ENCODE measurements around the gene ARHGAP32.
"Not testable (repeated sequence)": the region's sequence is repeated elsewhere in the genome, so short reads cannot be mapped to it uniquely, and the experiment has no call there.

ARHGAP32 gene

DNA sequence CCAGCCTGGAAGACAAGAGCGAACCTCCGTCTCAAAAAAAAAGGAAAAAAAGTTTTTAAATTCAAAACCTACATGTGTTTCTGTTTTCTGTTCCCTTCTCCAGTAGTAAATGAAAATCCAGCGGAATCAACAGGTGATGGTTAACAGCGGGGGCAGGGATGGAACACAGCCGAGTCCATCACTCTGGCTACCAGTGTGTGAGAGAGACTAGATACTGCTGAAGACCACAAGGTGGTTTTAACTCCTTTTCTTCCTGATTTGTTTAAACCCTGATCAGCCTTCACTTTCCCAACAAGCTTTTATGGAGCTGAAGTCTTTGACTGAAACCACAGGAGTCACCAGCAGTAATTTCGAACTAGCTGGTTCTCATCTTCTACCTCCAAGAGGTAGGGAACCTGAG, 3.6 kb upstream of the ARHGAP32 start:
- DNase-seq, result no peak

DNA sequence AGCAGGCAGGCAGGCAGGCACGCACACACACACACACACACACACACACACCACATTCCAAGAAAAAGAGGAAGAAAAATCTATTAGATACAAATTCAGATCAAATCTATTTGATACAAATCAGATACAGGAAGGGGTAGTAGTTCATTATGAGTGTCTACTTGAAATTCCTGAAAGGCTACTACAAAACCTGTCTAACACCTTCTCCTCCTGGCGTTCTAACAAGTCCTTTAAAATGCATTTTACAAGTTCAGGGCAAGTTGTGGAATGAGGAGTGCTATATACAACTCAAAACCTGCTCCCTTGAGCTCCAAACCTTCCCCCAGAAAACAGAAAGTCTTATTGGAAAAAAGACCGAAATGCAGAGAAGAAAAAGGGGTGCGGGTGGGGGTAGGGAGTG, 476 bp downstream of the ARHGAP32 start:
- no peak for DNase-seq

DNA sequence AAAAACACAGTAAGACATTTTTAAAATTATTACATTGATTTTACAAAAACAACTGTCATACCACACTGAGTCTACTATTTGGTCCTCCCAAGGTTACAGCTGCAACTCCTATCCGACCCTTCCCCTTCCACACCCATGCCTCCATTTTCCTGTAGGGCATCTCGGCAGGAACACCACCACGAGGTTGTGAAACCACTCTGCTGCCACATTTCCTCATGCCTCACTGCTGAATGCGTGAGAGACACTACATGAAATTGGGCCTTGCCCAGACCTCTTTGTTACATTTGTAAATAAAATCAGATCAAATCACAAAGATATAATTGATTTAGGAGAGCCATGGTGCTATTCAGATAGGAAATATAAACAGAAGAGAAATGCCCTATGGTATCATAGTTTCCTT, 2.0 kb downstream of the ARHGAP32 start:
- DNase-seq, result no peak

DNA sequence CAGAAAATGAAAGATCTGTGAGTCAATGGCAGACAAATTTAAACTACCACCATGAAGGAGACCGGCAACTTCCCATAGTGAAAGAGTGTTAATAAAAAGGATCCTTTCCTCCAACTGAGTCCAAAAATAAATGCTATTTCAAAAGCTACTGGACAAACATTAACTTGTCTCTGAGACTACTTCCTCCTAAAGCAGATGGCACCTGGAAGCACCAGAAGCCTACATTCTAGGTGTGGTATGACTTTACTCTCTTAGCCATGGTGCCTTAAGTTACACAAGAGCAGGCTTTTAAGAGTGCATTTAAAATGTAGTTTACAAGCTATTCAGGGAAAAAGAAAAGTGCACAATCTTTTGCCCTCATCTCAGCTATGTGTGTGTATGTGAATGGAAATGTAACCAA, 2.5 kb downstream of the ARHGAP32 start:
- no peak for DNase-seq

DNA sequence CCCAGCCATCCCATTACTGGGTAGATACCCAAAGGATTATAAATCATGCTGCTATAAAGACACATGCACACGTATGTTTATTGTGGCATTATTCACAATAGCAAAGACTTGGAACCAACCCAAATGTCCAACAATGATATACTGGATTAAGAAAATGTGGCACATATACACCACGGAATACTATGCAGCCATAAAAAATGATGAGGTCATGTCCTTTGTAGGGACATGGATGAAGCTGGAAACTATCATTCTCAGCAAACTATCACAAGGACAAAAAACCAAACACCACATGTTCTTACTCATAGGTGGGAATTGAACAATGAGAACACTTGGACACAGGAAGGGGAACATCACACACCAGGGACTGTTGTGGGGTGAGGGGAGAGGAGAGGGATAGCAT, 7.0 kb downstream of the ARHGAP32 start:
- not testable (repeated sequence) for DNase-seq

DNA sequence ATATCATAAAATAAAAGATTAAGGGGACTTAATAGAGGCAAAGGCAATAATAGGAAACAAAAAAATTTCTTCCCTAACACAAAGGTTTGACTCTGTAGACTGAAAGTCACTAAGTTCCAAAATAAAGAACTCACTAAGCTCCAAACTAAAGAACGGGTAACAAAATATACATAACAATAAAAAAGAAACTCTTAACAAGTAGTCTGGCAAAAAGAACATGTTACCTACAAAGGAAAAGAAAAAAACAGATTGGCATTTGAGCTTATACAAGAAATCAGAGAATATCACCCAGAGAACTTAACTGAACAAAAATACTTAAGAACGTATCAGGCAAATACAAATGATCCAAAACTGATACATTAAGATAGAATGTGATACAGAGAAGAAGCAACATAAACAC, 7.5 kb downstream of the ARHGAP32 start:
- no peak for DNase-seq

DNA sequence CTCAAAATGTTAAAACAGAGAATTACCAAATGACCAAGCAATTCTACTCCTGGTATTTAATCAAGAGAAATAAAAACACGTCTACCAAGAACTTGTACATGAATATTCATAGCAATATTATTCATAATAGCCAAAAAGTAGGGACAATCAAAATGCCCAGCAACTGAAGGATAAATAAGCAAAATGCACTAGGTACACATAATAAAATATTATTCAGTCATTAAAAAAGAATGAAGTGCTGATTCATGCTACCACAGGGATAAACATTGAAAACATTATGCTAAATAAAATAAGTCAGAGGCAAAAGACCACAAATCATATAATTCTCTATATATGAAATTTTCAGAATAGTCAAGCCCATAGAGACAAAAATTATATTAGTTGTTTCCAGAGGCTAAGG, 24.8 kb downstream of the ARHGAP32 start:
- no peak for DNase-seq

DNA sequence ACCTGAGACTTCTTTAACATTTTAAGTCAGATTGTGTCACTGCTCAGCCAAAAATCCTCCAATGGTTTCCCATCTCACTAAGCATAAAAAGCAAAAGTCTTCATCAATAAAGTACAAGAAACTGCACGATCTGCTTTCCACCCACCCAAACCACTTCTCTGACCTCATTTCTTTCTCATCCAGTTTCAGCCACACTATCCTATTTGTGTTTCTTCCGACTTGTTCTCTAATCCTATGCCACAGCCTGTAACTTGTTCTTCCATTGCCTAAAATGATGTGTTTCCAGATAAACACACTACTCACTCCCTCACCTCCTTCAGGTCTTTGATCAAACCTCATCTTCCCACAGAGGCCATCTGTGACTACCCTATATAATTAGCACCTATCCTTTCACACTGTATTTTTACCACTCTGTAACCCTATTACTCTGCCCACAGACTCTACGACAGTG, 28.4 kb downstream of the ARHGAP32 start:
- no peak for DNase-seq

DNA sequence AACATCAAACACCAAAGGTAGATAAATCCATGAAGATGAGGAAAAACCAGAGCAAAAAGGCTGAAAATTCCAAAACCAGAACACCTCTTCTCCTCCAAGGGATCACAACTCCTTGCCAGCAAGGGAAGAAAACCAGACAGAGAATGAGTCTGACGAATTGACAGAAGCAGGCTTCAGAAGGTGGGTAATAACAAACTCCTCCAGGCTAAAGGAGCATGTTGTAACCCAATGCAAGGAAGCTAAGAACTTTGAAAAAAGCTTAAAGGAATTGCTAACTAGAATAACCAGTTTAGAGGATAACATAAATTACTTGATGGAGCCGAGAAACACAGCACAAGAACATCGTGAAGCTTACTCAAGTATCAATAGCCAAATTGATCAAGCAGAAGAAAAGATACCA, 35.0 kb downstream of the ARHGAP32 start:
- DNase-seq, result not testable (repeated sequence)

DNA sequence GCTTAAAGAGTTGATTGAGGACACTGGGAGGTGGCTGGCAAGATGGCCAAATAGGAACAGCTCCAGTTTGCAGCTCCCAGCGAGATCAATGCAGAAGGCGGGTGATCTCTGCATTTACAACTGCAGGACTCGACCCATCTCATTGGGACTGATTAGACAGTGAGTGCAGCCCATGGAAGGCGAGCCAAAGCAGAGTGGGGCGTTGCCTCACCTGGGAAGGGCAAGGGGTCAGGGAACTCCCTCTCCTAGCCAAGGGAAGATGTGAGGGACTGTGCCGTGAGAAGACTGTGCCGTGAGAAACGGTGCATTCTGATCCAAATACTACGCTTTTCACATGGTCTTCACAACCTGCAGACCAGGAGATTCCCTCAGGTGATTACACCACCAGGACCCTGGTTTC, 36.4 kb downstream of the ARHGAP32 start:
- DNase-seq, result no peak

DNA sequence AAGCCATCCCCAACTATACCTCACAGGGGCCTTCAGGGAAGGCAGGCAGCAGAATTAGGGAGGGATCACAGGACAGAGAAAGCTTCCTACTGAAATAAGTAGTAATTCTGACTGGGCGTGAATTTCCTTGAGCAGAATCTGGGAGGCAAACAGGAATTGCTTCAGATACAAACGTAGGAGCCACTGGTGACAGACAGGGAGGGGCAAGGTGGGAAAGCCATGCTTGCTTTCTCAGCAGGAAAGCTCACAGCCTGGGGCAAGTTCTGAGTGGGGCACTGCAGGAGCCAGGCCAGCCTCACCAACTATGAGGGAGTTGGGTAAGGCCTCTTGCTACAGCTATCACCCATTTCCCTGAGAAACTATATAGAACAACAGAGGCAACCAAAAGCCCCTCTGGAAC, 43.6 kb downstream of the ARHGAP32 start:
- no peak for DNase-seq

DNA sequence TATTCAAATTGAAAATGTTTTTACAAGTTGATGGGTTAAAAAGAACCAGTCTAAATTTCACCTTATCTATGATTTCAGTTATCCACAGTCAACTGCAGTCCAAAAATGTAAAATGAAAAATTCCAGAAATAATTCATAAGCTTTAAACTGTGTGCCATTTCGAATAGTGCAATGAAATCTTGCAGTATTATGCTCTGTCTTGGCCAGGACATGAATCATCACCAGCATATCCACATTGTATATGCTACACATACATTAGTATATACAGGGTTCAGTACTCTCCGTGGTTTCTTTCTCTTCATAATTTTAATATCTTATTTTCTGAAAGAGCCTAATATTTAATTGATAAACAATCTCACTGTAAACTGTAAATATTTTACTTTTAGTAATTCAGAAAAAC, 45.9 kb downstream of the ARHGAP32 start:
- no peak for DNase-seq

DNA sequence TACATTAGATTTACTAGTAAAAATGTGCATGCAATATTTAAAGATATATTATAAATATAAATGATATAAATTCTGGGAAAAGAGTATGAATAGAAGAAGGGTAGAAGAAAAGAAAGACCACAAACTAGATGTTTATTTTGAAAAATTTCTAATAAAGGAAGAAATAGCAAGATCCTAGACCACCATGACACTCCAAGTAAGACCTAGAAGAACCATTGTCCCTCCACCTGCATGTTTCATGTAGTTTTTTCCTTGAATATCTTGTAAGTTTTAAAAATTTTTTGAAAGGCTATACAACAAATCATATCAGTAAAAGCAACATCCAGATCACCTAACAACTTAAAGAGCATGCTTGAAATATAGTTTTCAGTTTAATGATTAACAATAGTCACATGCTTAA, 46.8 kb downstream of the ARHGAP32 start:
- DNase-seq, result no peak

DNA sequence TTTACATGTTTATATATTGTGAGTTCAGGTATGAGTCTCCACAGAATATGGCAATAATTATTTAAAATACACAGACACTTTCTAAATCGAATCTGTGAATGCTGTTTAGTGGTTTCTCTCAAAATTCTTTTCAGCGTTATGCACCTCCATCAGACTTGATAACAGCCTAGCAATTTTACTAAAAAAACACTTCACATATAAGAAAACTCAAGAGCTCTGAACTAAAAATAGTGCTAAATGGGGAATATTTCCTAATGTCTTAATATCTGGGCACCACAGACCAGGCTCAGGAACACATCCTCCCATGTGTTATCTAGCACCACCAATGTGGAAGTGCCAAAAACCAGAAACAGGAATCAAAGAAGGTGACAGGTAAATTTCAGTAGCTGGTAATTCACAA, 47.9 kb downstream of the ARHGAP32 start:
- DNase-seq, result no peak

DNA sequence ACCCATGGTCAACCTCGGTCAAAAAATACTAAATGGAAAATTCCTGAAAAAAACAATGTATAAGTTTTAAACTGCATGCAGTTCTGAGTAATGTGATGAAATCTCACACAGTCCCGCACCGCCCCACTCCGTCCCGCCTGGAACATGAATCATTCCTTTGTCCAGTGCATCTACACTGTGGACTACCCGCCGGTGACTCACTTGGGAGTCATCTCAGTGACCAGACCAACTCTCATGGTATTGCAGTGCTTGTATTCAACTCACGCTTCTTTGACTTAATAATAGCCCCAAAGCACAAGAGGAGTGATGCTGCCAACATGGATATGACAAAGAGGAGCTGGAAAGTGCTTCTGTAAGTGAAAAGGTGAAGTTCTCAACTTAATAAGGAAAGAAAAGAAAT, 48.8 kb downstream of the ARHGAP32 start:
- no peak for DNase-seq

DNA sequence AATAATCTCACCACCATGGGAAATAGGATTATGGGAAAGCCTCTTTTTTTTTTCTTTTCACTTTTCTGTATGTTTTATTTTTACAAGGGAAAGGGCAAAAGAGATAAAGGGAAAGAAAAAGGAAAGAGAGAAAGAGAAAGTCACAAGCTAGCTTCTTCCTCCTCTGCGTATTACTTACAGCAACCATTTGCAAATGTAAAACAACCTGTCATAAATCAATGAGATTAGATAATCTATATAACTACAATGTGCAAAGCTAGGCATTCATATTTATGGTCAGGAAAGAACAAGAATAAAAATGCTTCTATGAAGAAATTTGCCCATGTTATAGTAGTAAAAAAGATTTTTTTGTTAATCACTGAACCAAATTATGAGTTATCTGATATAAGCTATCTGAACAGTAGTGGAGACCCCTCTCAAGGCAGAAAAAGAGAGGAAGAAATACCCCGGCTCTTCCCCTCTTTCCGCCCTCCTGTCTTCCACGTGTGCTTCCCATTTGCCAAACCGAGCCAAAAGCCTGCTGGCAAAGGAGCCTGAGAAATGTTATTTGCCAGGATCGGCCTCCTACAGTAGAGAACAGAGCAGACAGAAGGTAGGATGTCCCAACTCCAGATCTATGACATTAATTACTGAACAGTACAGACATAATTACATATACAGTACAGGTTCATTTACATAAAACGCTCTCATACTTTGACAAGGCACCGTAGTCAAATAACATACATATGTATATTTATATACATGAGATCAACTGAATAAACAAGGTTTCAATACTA, 50.2 kb downstream of the ARHGAP32 start:
- no peak for DNase-seq

DNA sequence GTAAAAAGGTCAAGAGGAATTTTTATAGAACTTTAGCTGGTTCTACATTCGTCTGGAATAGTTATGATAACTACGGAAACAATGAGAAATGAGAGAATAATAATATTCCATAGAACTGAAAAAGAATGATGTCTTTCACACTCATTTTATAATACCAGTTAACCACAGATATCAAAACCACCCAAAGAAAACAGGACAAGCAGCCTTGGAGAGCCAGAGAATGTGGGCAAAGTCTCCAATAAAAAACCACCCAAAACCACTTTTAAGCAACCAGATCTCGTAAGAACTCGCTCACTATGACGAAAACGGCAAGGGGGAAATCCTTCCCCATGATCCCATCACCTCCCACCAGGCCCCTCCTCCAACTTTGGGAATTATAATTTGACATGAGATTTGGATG, 60.8 kb downstream of the ARHGAP32 start:
- DNase-seq, result no peak

DNA sequence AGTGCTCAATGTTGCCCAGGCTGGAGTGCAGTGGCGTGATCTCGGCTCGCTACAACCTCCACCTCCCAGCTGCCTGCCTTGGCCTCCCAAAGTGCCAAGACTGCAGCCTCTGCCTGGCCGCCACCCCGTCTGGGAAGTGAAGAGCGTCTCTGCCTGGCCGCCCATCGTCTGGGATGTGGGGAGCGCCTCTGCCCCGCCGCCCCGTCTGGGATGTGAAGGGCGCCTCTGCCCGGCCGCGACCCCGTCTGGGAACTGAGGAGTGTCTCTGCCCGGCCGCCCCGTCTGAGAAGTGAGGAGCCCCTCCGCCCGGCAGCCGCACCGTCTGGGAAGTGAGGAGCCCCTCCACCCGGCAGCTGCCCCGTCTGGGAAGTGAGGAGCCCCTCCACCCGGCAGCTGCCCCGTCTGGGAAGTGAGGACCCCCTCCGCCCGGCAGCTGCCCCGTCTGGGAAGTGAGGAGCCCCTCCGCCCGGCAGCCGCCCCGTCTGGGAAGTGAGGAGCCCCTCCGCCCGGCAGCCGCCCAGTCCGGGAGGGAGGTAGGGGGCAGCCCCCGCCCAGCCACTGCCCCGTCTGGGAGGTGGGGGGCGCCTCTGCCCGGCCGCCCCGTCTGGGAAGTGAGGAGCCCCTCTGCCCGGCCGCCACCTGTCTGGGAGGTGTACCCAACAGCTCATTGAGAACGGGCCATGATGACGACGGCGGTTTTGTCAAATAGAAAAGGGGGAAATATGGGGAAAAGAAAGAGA, 63.1 kb downstream of the ARHGAP32 start:
- not testable (repeated sequence) for DNase-seq

DNA sequence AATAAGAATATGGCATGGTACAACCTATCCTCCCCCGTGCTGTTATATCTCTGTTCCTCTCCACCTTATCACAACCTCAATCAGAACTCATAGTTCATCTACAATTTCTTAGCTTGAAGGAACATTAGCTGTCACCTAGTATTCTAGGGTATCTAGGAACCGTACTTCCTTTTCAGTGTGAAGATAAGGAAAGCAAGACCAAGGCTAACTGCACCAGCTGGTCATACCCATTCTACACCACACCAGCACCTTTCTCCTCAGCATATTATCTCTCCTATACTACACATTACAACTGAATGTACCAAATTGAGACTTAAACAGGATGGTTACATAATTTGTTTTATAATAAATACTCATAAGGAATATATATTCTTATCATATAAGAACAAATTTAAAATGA, 73.1 kb downstream of the ARHGAP32 start:
- DNase-seq, result no peak

DNA sequence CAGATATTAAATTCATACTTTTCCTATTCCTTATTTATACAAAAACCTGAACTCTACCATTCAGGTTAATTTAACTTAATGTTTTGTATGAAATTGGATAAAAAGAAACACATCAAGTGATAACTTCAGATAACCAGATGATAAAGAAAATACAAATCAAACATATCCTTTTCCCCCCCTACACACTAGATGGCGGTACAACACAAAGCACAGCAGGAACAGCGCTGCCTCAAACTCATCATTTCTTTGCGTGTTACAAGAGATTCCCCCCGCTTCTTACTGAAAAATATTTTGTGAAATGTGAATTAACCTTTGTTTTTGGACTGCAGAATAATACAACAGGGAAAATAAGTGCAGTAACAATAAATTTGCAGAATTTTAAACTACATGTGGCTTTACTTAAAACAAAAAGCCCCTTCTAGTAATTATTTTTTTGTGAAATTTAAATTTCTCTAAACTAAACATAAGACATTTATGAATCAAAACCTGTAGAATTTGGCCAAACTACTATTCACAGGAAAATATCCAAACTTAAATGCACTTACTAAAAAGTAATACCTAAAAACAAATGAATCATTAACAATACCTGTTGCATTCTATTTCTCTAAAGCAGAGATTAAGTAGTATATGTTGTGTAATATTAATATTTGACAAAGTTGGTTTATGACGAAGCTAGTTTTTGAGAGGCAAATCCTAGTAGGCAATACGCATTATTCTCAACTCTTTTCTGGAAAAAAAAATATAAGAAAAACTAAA, 74.4 kb downstream of the ARHGAP32 start:
- DNase-seq, result peak; percentile 54

DNA sequence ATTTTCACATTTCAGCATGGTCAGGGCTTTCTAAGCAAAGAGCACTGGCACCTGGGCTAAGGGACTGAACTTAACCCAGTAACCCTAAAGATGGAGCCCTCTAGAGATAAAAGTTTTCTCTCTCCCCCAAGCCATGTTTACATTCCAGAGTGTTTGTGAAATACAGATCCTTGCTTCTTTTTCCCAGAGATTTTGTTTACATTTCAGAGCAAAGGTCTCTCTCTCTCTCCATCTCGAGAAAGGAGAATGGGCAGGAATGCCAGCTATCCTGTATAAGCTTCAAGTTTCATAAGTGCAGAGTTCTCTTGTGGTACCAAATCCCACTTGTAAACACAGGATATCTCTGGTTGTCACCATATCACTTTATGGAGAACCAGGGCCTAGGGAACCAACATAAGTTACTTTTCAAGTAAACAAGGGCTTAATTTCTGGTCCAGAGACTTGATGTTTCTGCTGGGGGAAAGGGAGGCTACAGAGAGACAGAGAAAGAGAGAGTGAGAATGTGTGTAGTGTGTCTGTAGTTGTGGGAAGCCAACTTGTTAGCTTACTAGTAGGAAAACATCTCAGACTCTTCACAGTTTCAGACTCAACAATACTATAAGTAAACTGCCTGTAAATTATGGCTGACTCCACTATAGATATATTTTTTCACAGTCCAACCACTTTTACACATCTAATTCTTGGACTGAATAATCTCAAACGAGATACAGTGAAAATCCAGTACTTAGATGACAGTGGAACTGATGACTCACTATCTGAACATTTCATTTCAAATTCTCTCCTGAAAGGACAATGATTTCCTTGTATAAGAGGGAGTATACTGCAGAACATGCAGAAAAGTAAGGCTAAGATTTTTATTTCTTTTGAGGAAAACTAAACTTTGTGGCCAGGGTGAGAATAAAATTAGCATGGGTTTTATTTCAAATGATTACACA, 76.2 kb downstream of the ARHGAP32 start:
- DNase-seq, result no peak

DNA sequence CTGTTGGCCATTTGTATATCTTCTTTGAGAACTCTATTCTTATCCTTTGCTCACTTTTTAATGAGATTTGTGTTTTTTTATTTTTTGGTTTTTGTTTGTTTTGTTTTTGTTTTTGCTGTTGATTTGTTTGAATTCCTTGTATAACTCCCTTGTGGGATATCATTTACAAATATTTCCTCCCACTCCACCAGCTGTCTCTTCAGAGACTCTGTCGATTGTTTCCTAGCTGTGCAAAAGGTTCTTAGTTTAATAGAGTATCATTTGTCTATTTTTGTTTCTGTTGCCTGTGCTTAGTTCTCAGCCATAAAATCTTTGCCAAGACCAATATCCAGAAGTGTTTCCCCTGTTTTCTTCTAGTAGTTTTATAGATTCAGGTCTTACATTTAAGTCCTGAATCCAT, 82.4 kb downstream of the ARHGAP32 start:
- no peak for DNase-seq

DNA sequence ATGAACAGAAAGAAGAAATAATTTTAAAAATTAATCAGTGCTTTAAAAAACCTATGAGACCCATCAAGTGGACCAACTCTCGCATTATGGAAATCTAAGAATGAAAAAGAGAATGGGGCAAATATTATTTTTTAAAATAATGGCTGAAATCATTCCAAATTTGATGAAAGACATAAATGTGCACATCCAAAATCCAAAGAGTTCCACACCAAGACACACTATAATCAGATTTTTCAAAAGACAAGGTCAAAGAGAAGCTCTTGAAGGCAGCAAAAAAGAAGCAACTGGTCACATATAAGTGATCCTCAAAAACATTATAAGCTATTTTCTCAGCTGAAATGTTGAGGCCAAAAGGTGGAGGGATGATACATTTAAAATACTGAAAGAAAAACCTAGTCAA, 85.3 kb downstream of the ARHGAP32 start:
- no peak for DNase-seq
